ENCODE measurements around the gene DIS3L2. TPM values are rescaled to one million over a fixed set of nuclear protein-coding genes. Genes with fewer than 3 reads are reported as not detected.

DIS3L2 gene
- total RNA-seq, 1 experiment from 2014 or later, result 39.1 TPM

DNA sequence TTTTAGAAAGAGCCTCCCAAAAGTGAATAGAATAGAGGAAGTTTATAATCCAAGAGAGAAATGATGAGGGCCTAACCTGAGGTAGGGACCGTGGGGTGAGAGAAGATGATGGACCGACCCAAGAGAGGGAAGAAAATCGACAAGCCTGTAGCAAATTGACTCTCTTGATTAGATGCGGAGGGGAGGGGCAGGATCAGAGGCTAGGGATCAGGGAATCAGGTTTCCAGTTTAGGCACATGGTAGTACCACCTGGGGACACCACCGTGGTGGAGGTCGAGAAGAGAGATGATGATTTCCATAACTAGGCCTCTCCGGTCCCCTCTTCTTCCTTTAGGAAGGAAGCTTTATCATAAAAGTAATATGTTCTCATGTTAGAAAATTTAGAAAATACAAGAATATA is 308.4 kb downstream of the DIS3L2 start:
- H3K27ac ChIP-seq, result no peak overlapping the region
- no peak for DNase-seq
- BruUV-seq (replicated peaks), result no TSS peak
- no peaks in the 10 kb centered on the region for H4K20me1 ChIP-seq (ENCODE audit: insufficient read depth)
- H3K27me3 ChIP-seq (ENCODE audit: insufficient read depth, low read depth), result no peaks in the 10 kb centered on the region
- ChIA-PET CTCF (no interaction called here), POLR2A (ENCODE audit: unreplicated experiment) (no interaction called here)
- H3K79me2 ChIP-seq (ENCODE audit: low read depth), result no peaks in the 10 kb centered on the region
- H2AFZ ChIP-seq, result no peak overlapping the region
- TF ChIP-seq EZH2 (IDR thresholded peaks at IDR 0.05; ENCODE audit: low read depth), result no peak
- no peak for TF ChIP-seq CTCF (conservative IDR thresholded peaks at IDR 0.05)
- H3K4me1 ChIP-seq (replicated peaks; ENCODE audit: insufficient read depth), result no peaks in the 10 kb centered on the region
- H3K36me3 ChIP-seq (ENCODE audit: low read depth), result no peaks in the 10 kb centered on the region
- no peaks in the 10 kb centered on the region for H3F3A ChIP-seq (ENCODE audit: insufficient read depth, low read depth)
- H3K9me2 ChIP-seq (ENCODE audit: insufficient read depth), result no peaks in the 10 kb centered on the region
- H3K4me3 ChIP-seq, result no peak overlapping the region
- H3K9me3 ChIP-seq (ENCODE audit: insufficient read depth, low read depth), result no peaks in the 10 kb centered on the region
- H3K4me2 ChIP-seq, result no peak overlapping the region
- intact Hi-C loops (cut with micrococcal nuclease; ENCODE audit: unreplicated experiment), result no loop called here

DNA sequence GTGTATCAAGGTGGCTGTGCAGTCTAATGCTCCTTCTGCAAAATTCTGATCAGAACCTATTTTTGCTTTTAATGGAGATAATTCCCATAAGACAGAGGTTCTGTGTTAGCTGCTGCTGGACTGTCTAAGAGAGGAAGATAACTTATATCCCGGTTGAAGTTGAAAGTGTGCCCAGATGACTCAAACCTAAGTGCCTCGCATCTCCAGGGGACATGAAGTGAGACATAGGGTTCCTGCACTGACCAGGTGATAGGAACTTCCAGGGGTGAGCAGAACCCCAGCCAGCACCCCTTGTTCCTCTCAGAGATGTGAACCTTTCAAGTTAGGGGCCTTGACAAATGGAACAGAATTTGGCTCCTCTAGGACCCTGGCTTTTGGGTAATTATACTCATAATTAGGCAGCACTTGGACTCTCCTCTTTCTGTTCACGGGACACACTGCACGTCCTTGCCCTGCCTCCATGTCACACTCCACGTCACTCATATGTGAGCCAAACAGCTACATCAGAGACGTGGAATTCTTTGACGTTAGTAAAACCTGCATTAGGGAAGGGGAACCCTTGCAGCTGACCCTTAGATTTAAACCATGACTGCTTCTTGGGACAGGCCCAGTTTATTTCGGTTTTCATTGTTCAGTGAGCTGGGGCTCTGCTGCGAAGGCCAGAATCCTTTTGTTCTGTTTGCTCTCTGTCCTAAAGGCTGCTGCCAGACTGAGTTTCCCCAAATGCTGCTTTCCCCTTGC is 312.6 kb downstream of the DIS3L2 start:
- Histone ChIP-seq H3K27me3 (ENCODE audit: insufficient read depth, low read depth) (no peaks in the 10 kb centered on the region), H3K4me2 (no peak overlapping the region), H3K4me1 (replicated peaks; ENCODE audit: insufficient read depth) (no peaks in the 10 kb centered on the region), H4K20me1 (ENCODE audit: insufficient read depth) (no peaks in the 10 kb centered on the region), H2AFZ (no peak overlapping the region), H3K36me3 (ENCODE audit: low read depth) (no peaks in the 10 kb centered on the region), H3K4me3 (no peak overlapping the region), H3K9me3 (ENCODE audit: insufficient read depth, low read depth) (no peaks in the 10 kb centered on the region), H3F3A (ENCODE audit: insufficient read depth, low read depth) (no peaks in the 10 kb centered on the region), H3K9me2 (ENCODE audit: insufficient read depth) (no peaks in the 10 kb centered on the region), H3K27ac (no peak overlapping the region), H3K79me2 (ENCODE audit: low read depth) (no peaks in the 10 kb centered on the region)
- POLR2A ChIA-PET (ENCODE audit: unreplicated experiment), result no interaction called here
- TF ChIP-seq EZH2 (IDR thresholded peaks at IDR 0.05; ENCODE audit: low read depth), result no peak
- TF ChIP-seq CTCF (conservative IDR thresholded peaks at IDR 0.05), result no peak
- BruUV-seq (replicated peaks), result no TSS peak
- CTCF ChIA-PET, result no interaction called here
- no peak for DNase-seq
- intact Hi-C loops (cut with micrococcal nuclease; ENCODE audit: unreplicated experiment), result no loop called here

- CTCF ChIA-PET, result no interaction called here
- H3K9me2 ChIP-seq (ENCODE audit: insufficient read depth), result no peaks in the 10 kb centered on the region
- no peaks in the 10 kb centered on the region for H3K9me3 ChIP-seq (ENCODE audit: insufficient read depth, low read depth)
- H3K4me3 ChIP-seq, result no peak overlapping the region
- H3K27ac ChIP-seq, result no peak overlapping the region
- intact Hi-C loops (cut with micrococcal nuclease; ENCODE audit: unreplicated experiment), result no loop called here
- H4K20me1 ChIP-seq (ENCODE audit: insufficient read depth), result no peaks in the 10 kb centered on the region
- TF ChIP-seq EZH2 (IDR thresholded peaks at IDR 0.05; ENCODE audit: low read depth) (no peak), CTCF (conservative IDR thresholded peaks at IDR 0.05) (no peak)
- no peaks in the 10 kb centered on the region for H3K36me3 ChIP-seq (ENCODE audit: low read depth)
- H2AFZ ChIP-seq, result no peak overlapping the region
- BruUV-seq (replicated peaks), result no TSS peak
- DNase-seq, result no peak
- no peaks in the 10 kb centered on the region for H3K27me3 ChIP-seq (ENCODE audit: insufficient read depth, low read depth)
- POLR2A ChIA-PET (ENCODE audit: unreplicated experiment), result no interaction called here
- no peaks in the 10 kb centered on the region for H3F3A ChIP-seq (ENCODE audit: insufficient read depth, low read depth)
- no peaks in the 10 kb centered on the region for H3K4me1 ChIP-seq (replicated peaks; ENCODE audit: insufficient read depth)
- no peak overlapping the region for H3K4me2 ChIP-seq
- H3K79me2 ChIP-seq (ENCODE audit: low read depth), result no peaks in the 10 kb centered on the region
Measured at GRCh38 chr2:232275670-232276069, 314.2 kb downstream of the DIS3L2 start.
